Fibroblast of lung (primary cell): ENCODE data around the gene DCUN1D1.

Experiments used
- CTCF ChIP-seq, 2 donors: IDR thresholded peaks in 1 of 2; conservative IDR thresholded peaks in 1 of 2; 1 replicate in 1 of 2; 2 replicates in 1 of 2; pipeline ENCODE4 v1.5.1; 2011 to 2012; ENCODE audit warnings: low read length in 2 of 2, control low read depth in 1 of 2, inconsistent platforms in 1 of 2, low read depth in 1 of 2, mild to moderate bottlenecking in 1 of 2
- EZH2 ChIP-seq: IDR thresholded peaks from 2 replicates; pipeline ENCODE4 v1.5.1; 2012; ENCODE audit warnings: low read length, control low read depth, mild to moderate bottlenecking; ENCODE audit errors: missing control alignments

- TF ChIP-seq CTCF (conservative IDR thresholded peaks at IDR 0.05 in 1 of 2, IDR thresholded peaks at IDR 0.05 in 1 of 2; ENCODE audit: low read depth in 1 of 2, low read length in 2 of 2) (no peak), EZH2 (no peak)
Observed at GRCh38 chr3:182986021-182986420, 5.7 kb upstream of the DCUN1D1 start.
